ENCODE data around the gene HK1.

GRCh38 chr10:69405221-69405620, 126.9 kb downstream of the HK1 start:
- TF ChIP-seq USF2 (IDR thresholded peaks at IDR 0.05; ENCODE audit: low read depth, low read length) (no peak), SMC3 (IDR thresholded peaks at IDR 0.05; ENCODE audit: low read depth, low read length) (no peak), CTCF (conservative IDR thresholded peaks at IDR 0.05; ENCODE audit: low read depth, low read length) (no peak), POLR2A (IDR thresholded peaks at IDR 0.05; ENCODE audit: low read depth, low read length) (no peak), CEBPB (IDR thresholded peaks at IDR 0.05; ENCODE audit: low read depth, low read length) (no peak)
